IMR-90 (cell line): ENCODE results near the gene BDKRB1. TPM values are rescaled to one million over a fixed set of nuclear protein-coding genes. Genes with fewer than 3 reads are reported as not detected.
A peak's percentile ranks its signal among the peaks of the same experiment; 100 is the strongest.

Source experiments
- ATAC-seq: fragments of 200-7000 bp; cut with Tn5 transposase; 2 replicates; pipeline ENCODE4 v1.9.1; 2020; ENCODE audit warnings: low read depth, mild to moderate bottlenecking, moderate library complexity
- BruUV-seq: library from RNA; stranded (reverse); fragments of 400-500 nt; replicated peaks from 2 replicates; lab custom pipeline; 2021; lab: Mats Ljungman, UMichigan
- CTCF ChIA-PET: fragments of 300-600 bp; formaldehyde crosslinking; extraction: SDS; loops from one replicate; lab custom pipeline; 2021; ENCODE audit warnings: antibody characterized with exemption; lab: Yijun Ruan, JAX
- POLR2A ChIA-PET: fragments of 300-600 bp; sonication (Branson Sonifier 250); formaldehyde crosslinking; loops from one replicate; lab custom pipeline; 2022; ENCODE audit warnings: antibody characterized with exemption; ENCODE audit not compliant: unreplicated experiment; lab: Charles Lee
- DNase-seq: peaks from one replicate; pipeline ENCODE4 v3.0.0; 2013
- H2AFZ ChIP-seq: replicated peaks from 2 replicates; pipeline ENCODE3; 2013; ENCODE audit warnings: low read length, mild to moderate bottlenecking; ENCODE audit not compliant: poor library complexity
- H2AK5ac ChIP-seq: 2 replicates; pipeline ENCODE4 v1.6.1; 2013; ENCODE audit warnings: low read depth, low read length, inconsistent platforms
- H2AK9ac ChIP-seq: replicated peaks from 2 replicates; pipeline ENCODE3; 2013; ENCODE audit warnings: mild to moderate bottlenecking, low read depth, low read length, moderate library complexity; ENCODE audit not compliant: poor library complexity
- H2BK120ac ChIP-seq: 2 replicates; pipeline ENCODE4 v1.6.1; 2013; ENCODE audit warnings: low read depth, low read length, inconsistent platforms
- H2BK15ac ChIP-seq: 3 replicates; pipeline ENCODE4 v1.6.1; 2013; ENCODE audit warnings: low read depth, low read length, inconsistent platforms
- H2BK20ac ChIP-seq: 2 replicates; pipeline ENCODE4 v1.6.1; 2013; ENCODE audit warnings: low read depth, mild to moderate bottlenecking, inconsistent platforms, low read length, moderate library complexity
- H2BK5ac ChIP-seq: 2 replicates; pipeline ENCODE4 v1.6.1; 2013; ENCODE audit warnings: mild to moderate bottlenecking, low read depth, low read length, inconsistent platforms; ENCODE audit not compliant: poor library complexity, severe bottlenecking
- H3K14ac ChIP-seq: replicated peaks from 2 replicates; pipeline ENCODE4 v1.6.1; 2013; ENCODE audit warnings: low read depth, low read length, inconsistent platforms
- H3K18ac ChIP-seq: 2 replicates; pipeline ENCODE4 v1.6.1; 2013; ENCODE audit warnings: low read depth, low read length, control low read depth
- H3K23ac ChIP-seq: 2 replicates; pipeline ENCODE4 v1.6.1; 2013; ENCODE audit warnings: low read depth, low read length, inconsistent platforms
- H3K27ac ChIP-seq: 2 replicates; pipeline ENCODE4 v1.5.1; 2013; ENCODE audit warnings: mild to moderate bottlenecking, control low read depth, low read length; ENCODE audit not compliant: insufficient read depth
- H3K27me3 ChIP-seq: 2 replicates; pipeline ENCODE4 v1.6.1; 2013; ENCODE audit warnings: low read length; ENCODE audit not compliant: control insufficient read depth, insufficient read depth
- H3K36me3 ChIP-seq: 2 replicates; pipeline ENCODE4 v1.6.1; 2013; ENCODE audit warnings: low read length, mixed read lengths; ENCODE audit not compliant: control insufficient read depth, insufficient read depth
- H3K4ac ChIP-seq: 2 replicates; pipeline ENCODE4 v1.6.1; 2013; ENCODE audit warnings: low read depth, low read length, inconsistent platforms
- H3K4me1 ChIP-seq: 2 replicates; pipeline ENCODE4 v1.6.1; 2013; ENCODE audit warnings: low read length, mixed read lengths; ENCODE audit not compliant: control insufficient read depth, insufficient read depth
- H3K4me2 ChIP-seq: 2 replicates; pipeline ENCODE4 v1.6.1; 2013; ENCODE audit warnings: low read depth, mild to moderate bottlenecking, control low read depth, low read length, moderate library complexity
- H3K4me3 ChIP-seq: 2 replicates; pipeline ENCODE4 v1.5.1; 2013; ENCODE audit warnings: low read depth, mild to moderate bottlenecking, control low read depth, low read length, moderate library complexity; ENCODE audit not compliant: insufficient read depth
- H3K56ac ChIP-seq: 2 replicates; pipeline ENCODE4 v1.6.1; 2013; ENCODE audit warnings: low read length, inconsistent platforms; ENCODE audit not compliant: insufficient read depth; ENCODE audit errors: extremely low read depth
- H3K79me1 ChIP-seq, 2 experiments: 2 replicates each; pipeline ENCODE4 v1.6.1; 2013; ENCODE audit warnings: low read length in 2 of 2, inconsistent platforms in 1 of 2, low read depth in 1 of 2
- H3K9ac ChIP-seq: 2 replicates; pipeline ENCODE4 v1.6.1; 2013; ENCODE audit warnings: low read depth, low read length, control low read depth
- H3K9me1 ChIP-seq: 2 replicates; pipeline ENCODE4 v1.6.1; 2013; ENCODE audit warnings: low read length, inconsistent platforms; ENCODE audit not compliant: insufficient read depth
- H3K9me3 ChIP-seq: 2 replicates; pipeline ENCODE4 v1.6.1; 2013; ENCODE audit warnings: low read length; ENCODE audit not compliant: control insufficient read depth, insufficient read depth
- H4K20me1 ChIP-seq: 2 replicates; pipeline ENCODE4 v1.6.1; 2013; ENCODE audit warnings: low read length, inconsistent platforms; ENCODE audit not compliant: insufficient read depth
- H4K5ac ChIP-seq: 2 replicates; pipeline ENCODE4 v1.6.1; 2013; ENCODE audit warnings: mild to moderate bottlenecking, low read depth, low read length, control low read depth
- H4K8ac ChIP-seq, 2 experiments: 2 replicates each; pipeline ENCODE4 v1.6.1; 2013; ENCODE audit warnings: low read depth in 2 of 2, low read length in 2 of 2, control low read depth in 1 of 2, inconsistent platforms in 1 of 2
- H4K91ac ChIP-seq: 2 replicates; pipeline ENCODE4 v1.6.1; 2013; ENCODE audit warnings: low read depth, low read length, inconsistent platforms; ENCODE audit not compliant: insufficient read depth
- BHLHE40 ChIP-seq: fragments of 150-350 bp; IDR thresholded peaks from 2 replicates; pipeline ENCODE4 v1.6.1; 2016; ENCODE audit warnings: mild to moderate bottlenecking, low read depth, low read length
- CEBPB ChIP-seq: IDR thresholded peaks from 2 replicates; pipeline ENCODE4 v1.6.1; 2012; ENCODE audit warnings: low read depth, low read length, improper control_type of control experiment
- CHD1 ChIP-seq: IDR thresholded peaks from 2 replicates; pipeline ENCODE4 v1.6.1; 2012; ENCODE audit warnings: low read depth, low read length, improper control_type of control experiment
- CTCF ChIP-seq: conservative IDR thresholded peaks from 2 replicates; pipeline ENCODE4 v1.5.1; 2012; ENCODE audit warnings: mild to moderate bottlenecking, low read depth, low read length, improper control_type of control experiment
- MAZ ChIP-seq: IDR thresholded peaks from 2 replicates; pipeline ENCODE4 v1.6.1; 2012; ENCODE audit warnings: low read depth, mild to moderate bottlenecking, low read length, improper control_type of control experiment, moderate library complexity, borderline replicate concordance
- NFE2L2 ChIP-seq: fragments of 150-350 bp; IDR thresholded peaks from 2 replicates; pipeline ENCODE4 v1.6.1; 2016; ENCODE audit warnings: low read depth, mild to moderate bottlenecking, low read length
- RAD21 ChIP-seq: IDR thresholded peaks from 2 replicates; pipeline ENCODE4 v1.6.1; 2012; ENCODE audit warnings: low read length, improper control_type of control experiment
- WGBS, 2 experiments: methylation state at CpG; one replicate each; pipeline versions ENCODE4 v1.1.5 to v1.1.7; 2013; ENCODE audit warnings: missing lambda C conversion rate in 2 of 2; ENCODE audit not compliant: insufficient read length in 1 of 2; ENCODE audit errors: extremely low coverage in 2 of 2; 5-methylcytosine and 5-hydroxymethylcytosine counted together
- dilution Hi-C: fragments of 300-500 bp; cut with HindIII; formaldehyde crosslinking; loops from one replicate; pipeline ENCODE4 v1.14.3; 2018; ENCODE audit warnings: low sequenced_read_pairs; ENCODE audit not compliant: unreplicated experiment
- in situ Hi-C: fragments of 300-500 bp; cut with MboI; formaldehyde crosslinking; loops from 3 replicates; pipeline ENCODE4 v1.14.3; 2019; ENCODE audit warnings: low sequenced_read_pairs, inconsistent platforms, mixed read lengths
- intact Hi-C: fragments of 100-400 bp; cut with micrococcal nuclease; formaldehyde crosslinking; loops from 2 replicates; pipeline ENCODE4 v1.10.0; 2022
- polyA plus RNA-seq, 3 experiments: library from polyadenylated mRNA; depleted of rRNA; stranded (reverse); fragments of >200 nt; gene quantifications; 2 replicates each; pipeline ENCODE4 v1.2.3, GENCODE V29; 2012; ENCODE audit warnings: low replicate concordance in 1 of 3
- total RNA-seq: library from RNA; depleted of rRNA; stranded (reverse); fragments of >200 nt; gene quantifications from 2 replicates; pipeline ENCODE4 v1.2.3, GENCODE V29; 2012

Gene BDKRB1
- total and polyA plus RNA-seq, 2 of the 4 experiments (the other 2 are of a cell fraction): 56.5 to 130 TPM

DNA sequence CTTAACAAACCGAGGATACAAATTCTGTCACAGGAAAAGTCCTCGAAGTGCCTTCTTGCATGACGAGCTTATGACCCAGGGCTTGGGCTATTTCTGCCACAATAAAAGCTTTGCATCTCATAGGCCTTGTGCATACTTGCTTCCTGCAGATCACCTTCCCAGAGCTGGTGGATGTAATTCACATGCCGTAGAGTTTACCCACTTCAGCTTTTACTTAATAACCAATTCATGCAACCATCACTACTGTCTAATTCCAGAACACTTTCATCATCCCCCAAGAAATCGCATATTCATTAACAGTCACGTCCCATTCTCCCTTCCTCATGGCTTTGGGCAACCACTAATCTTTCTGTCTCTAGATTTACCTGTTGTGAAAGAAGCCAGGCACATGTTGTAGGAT lies 9.0 kb upstream of the BDKRB1 start:
- Histone ChIP-seq H3K9me3 (no peaks in the 10 kb centered on the region), H4K8ac (peak overlapping the region; percentile 1 to 55; a peak in 3 of 4 replicates), H3K9me1 (peaks cover 16% of the 10 kb centered on the region), H4K91ac (peak overlapping the region; percentile 26), H3K4me3 (no peak overlapping the region), H3K4me2 (no peak overlapping the region), H3K27me3 (no peaks in the 10 kb centered on the region), H4K20me1 (peaks cover 7% of the 10 kb centered on the region), H2AK5ac (peak overlapping the region; percentile 46), H3K4me1 (peaks cover 23% of the 10 kb centered on the region), H2BK120ac (peak overlapping the region; percentile 58), H2BK5ac (peak overlapping the region; percentile 89), H2AFZ (no peak overlapping the region), H3K36me3 (peaks cover 34% of the 10 kb centered on the region), H3K9ac (no peak overlapping the region), H3K18ac (peak overlapping the region; percentile 19; the same call in 1 of the 2 replicates), H4K5ac (peak overlapping the region; percentile 52; the same call in 1 of the 2 replicates), H3K79me1 (peaks cover 19 to 70% of the 10 kb centered on the region in 2 experiments; a peak in 3 of 4 replicates), H3K23ac (no peak overlapping the region), H3K56ac (no peak overlapping the region; the same call in 1 of the 2 replicates), H3K27ac (peak overlapping the region; percentile 54), H2BK15ac (peak overlapping the region; percentile 20; the same call in 2 of the 3 replicates), H3K4ac (peak overlapping the region; percentile 38), H2AK9ac (no peak overlapping the region), H3K14ac (0 out of 2 replicates have a peak overlapping the region, but pooled peaks have one; percentile 33), H2BK20ac (peak overlapping the region; percentile 41)
- intact Hi-C loops: no loop called here
- CTCF ChIA-PET: no interaction called here
- ATAC-seq (no peak), DNase-seq (no peak)
- dilution Hi-C loops: no loop called here
- TF ChIP-seq CTCF: no peak
- TF ChIP-seq RAD21: no peak
- TF ChIP-seq BHLHE40: no peak
- TF ChIP-seq MAZ: no peak
- no peak for TF ChIP-seq NFE2L2
- no peak for TF ChIP-seq CEBPB
- TF ChIP-seq CHD1: no peak
- POLR2A ChIA-PET: interaction anchor here (0.6 kb wide), 1 partner anchor 12 kb away, joined by 24 read pairs; no protein-coding TSS in a partner anchor
- BruUV-seq: no TSS peak
- in situ Hi-C loops: no loop called here
- 95% methylated on average over 3 of the region's 6 CpGs; no CpG with 5 or more reads in 1 of the 2 experiments for WGBS, 2 experiments
